NB4 (cell line): Measurements from ENCODE around the gene DOCK8.

Experiments
- DNase-seq: peaks from one replicate; pipeline ENCODE4 v3.0.0; 2010; ENCODE audit warnings: low read depth
- H3K4me3 ChIP-seq: one replicate; pipeline ENCODE4 v1.5.1; 2011; ENCODE audit warnings: mild to moderate bottlenecking, low read depth, low read length, moderate library complexity
- CTCF ChIP-seq: IDR thresholded peaks from one replicate; pipeline ENCODE4 v1.5.1; 2012; ENCODE audit warnings: low read depth, low read length
- MAX ChIP-seq: IDR thresholded peaks from 2 replicates; pipeline ENCODE4 v1.6.1; 2011; ENCODE audit warnings: low read depth, low read length
- MYC ChIP-seq: IDR thresholded peaks from 2 replicates; pipeline ENCODE4 v1.6.1; 2011; ENCODE audit warnings: low read depth, low read length
- POLR2A ChIP-seq: IDR thresholded peaks from 2 replicates; pipeline ENCODE4 v1.6.1; 2011; ENCODE audit warnings: mild to moderate bottlenecking; ENCODE audit not compliant: insufficient read length; ENCODE audit errors: extremely low read depth

DOCK8 gene

GRCh38 chr9:303502-303901 lies 88.8 kb downstream of the DOCK8 start:
- no peak for TF ChIP-seq MAX
- TF ChIP-seq POLR2A, result no peak
- no peak for TF ChIP-seq CTCF
- H3K4me3 ChIP-seq, result no peak overlapping the region
- no peak for DNase-seq

- TF ChIP-seq POLR2A, result no peak
- no peak for TF ChIP-seq CTCF
- TF ChIP-seq MYC, result no peak
- TF ChIP-seq MAX, result no peak
- no peak overlapping the region for H3K4me3 ChIP-seq
- no peak for DNase-seq
Observed at GRCh38 chr9:304106-304505, 89.4 kb downstream of the DOCK8 start.

- TF ChIP-seq MAX (no peak), CTCF (no peak), MYC (no peak), POLR2A (no peak)
- H3K4me3 ChIP-seq, result no peak overlapping the region
- no peak for DNase-seq
Observed at GRCh38 chr9:304519-305185, 90.0 kb downstream of the DOCK8 start.

GRCh38 chr9:306907-307306 lies 92.2 kb downstream of the DOCK8 start:
- DNase-seq, result peak; percentile 84
- TF ChIP-seq CTCF, result peak; percentile 90
- no peak for TF ChIP-seq MAX
- no peak overlapping the region for H3K4me3 ChIP-seq

- DNase-seq, result no peak
- TF ChIP-seq MYC (no peak), CTCF (no peak), POLR2A (no peak), MAX (no peak)
- H3K4me3 ChIP-seq, result no peak overlapping the region
Observed at GRCh38 chr9:311841-312240, 97.2 kb downstream of the DOCK8 start.

- no peak for TF ChIP-seq CTCF
- TF ChIP-seq MAX, result no peak
- no peak for TF ChIP-seq MYC
- TF ChIP-seq POLR2A, result no peak
- no peak for DNase-seq
- no peak overlapping the region for H3K4me3 ChIP-seq
Observed at GRCh38 chr9:312596-313320, 98.1 kb downstream of the DOCK8 start.
